Prostate gland (tissue), 2 donors: ENCODE measurements around the gene GTF2F1.

Source experiments
- POLR2A ChIP-seq: fragments of 450-650 bp; IDR thresholded peaks from one replicate; pipeline ENCODE4 v1.6.1; 2016; ENCODE audit warnings: antibody characterized with exemption, mild to moderate bottlenecking
- POLR2AphosphoS5 ChIP-seq: sonication (generic); formaldehyde crosslinking; IDR thresholded peaks from one replicate; pipeline ENCODE4 v1.6.1; 2017; ENCODE audit warnings: antibody characterized with exemption
- TF ChIP-seq, protein P1 (sequence below), 4 experiments: fragments of 200-600 bp in 2 of 4; fragments of 450-650 bp in 2 of 4; sonication (generic) in 2 of 4; IDR thresholded peaks; 1 replicate in 3 of 4; 2 replicates in 1 of 4; pipeline ENCODE4 v1.5.1; 2016 to 2019; ENCODE audit warnings: antibody characterized with exemption in 4 of 4, mild to moderate bottlenecking in 2 of 4, moderate library complexity in 2 of 4

DNA sequence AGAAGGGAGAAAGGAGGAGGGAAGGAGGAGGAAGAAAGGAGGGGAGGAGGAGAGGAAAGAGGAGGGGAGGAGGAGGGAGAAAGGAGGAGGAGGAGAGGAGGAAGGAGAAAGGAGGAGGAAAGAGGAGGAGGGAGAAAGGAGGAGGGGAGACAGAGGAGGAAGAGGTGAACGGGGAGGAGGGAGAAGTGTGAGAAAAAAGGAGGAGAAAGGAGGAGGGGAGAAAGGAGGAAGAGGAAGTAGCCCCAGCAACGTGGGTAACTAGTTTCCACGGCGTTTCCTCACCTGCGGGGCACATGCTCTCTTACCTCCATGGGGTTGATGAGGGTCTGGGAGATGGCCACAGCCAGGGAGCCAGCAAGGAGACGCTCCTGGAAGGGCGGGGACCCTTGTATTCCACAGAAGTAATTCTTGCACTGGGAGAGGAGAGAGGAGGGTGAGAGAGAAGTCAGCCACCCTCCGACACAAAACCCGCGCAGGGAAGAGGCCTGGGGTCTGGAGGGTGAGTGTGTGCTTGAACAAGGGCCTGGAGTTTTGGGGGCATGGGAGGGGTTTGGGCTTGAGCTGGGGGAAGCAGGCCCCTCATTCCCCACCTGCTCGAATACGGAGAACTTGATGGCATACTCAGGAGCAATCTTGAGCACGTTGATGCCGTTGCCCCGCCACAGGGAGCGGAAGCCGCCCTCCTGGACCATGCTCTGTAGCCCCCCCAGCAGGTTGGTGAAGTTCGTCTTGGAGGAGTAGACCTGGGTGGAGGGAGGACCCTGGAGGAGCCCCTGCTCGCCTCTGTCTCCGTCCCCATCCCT lies 36.7 kb upstream of the GTF2F1 start:
- TF ChIP-seq, protein P1, sequence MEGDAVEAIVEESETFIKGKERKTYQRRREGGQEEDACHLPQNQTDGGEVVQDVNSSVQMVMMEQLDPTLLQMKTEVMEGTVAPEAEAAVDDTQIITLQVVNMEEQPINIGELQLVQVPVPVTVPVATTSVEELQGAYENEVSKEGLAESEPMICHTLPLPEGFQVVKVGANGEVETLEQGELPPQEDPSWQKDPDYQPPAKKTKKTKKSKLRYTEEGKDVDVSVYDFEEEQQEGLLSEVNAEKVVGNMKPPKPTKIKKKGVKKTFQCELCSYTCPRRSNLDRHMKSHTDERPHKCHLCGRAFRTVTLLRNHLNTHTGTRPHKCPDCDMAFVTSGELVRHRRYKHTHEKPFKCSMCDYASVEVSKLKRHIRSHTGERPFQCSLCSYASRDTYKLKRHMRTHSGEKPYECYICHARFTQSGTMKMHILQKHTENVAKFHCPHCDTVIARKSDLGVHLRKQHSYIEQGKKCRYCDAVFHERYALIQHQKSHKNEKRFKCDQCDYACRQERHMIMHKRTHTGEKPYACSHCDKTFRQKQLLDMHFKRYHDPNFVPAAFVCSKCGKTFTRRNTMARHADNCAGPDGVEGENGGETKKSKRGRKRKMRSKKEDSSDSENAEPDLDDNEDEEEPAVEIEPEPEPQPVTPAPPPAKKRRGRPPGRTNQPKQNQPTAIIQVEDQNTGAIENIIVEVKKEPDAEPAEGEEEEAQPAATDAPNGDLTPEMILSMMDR (IDR thresholded peaks at IDR 0.05) = no peak
- TF ChIP-seq POLR2A = no peak
- TF ChIP-seq POLR2AphosphoS5 = no peak
